OCI-LY1 (cell line): ENCODE data around the gene STYK1.
A peak's percentile ranks its signal among the peaks of the same experiment; 100 is the strongest.

Source experiments
- H2AFZ ChIP-seq: fragments of 200-600 bp; sonication (generic), shearing (Covaris generic); 2 replicates; pipeline ENCODE4 v1.6.0; 2014; ENCODE audit warnings: antibody characterized with exemption, mild to moderate bottlenecking, low read length
- H3F3A ChIP-seq: fragments of 200-600 bp; sonication (generic), shearing (Covaris generic); 2 replicates; pipeline ENCODE4 v1.6.0; 2014; ENCODE audit warnings: mild to moderate bottlenecking, antibody characterized with exemption, low read length, moderate library complexity; ENCODE audit not compliant: insufficient read depth
- H3K27ac ChIP-seq: fragments of 200-600 bp; sonication (generic); 2 replicates; pipeline ENCODE4 v1.5.1; 2014; ENCODE audit warnings: low read length, mixed run types, mild to moderate bottlenecking, low read depth; ENCODE audit not compliant: poor library complexity, severe bottlenecking
- H3K27me3 ChIP-seq: fragments of 200-600 bp; sonication (generic); 2 replicates; pipeline ENCODE4 v1.6.0; 2014; ENCODE audit warnings: antibody characterized with exemption, mild to moderate bottlenecking, low read length, moderate library complexity; ENCODE audit not compliant: insufficient read depth
- H3K36me3 ChIP-seq: fragments of 200-600 bp; sonication (generic); 2 replicates; pipeline ENCODE4 v1.6.1; 2014; ENCODE audit warnings: mild to moderate bottlenecking, antibody characterized with exemption, low read length, moderate library complexity, mixed read lengths; ENCODE audit not compliant: insufficient read depth
- H3K4me1 ChIP-seq: fragments of 200-600 bp; sonication (generic); 2 replicates; pipeline ENCODE4 v1.5.1; 2014; ENCODE audit warnings: mild to moderate bottlenecking, low read length, moderate library complexity; ENCODE audit not compliant: insufficient read depth, severe bottlenecking
- H3K4me2 ChIP-seq: fragments of 200-600 bp; sonication (generic), shearing (Covaris generic); 2 replicates; pipeline ENCODE4 v1.6.1; 2014; ENCODE audit warnings: low read length
- H3K4me3 ChIP-seq: fragments of 200-600 bp; sonication (generic); 2 replicates; pipeline ENCODE4 v1.5.1; 2014; ENCODE audit warnings: low read length, low read depth, mild to moderate bottlenecking, mixed read lengths; ENCODE audit not compliant: poor library complexity, severe bottlenecking
- H3K79me2 ChIP-seq: fragments of 200-600 bp; shearing (Covaris generic); 2 replicates; pipeline ENCODE4 v1.6.1; 2016; ENCODE audit warnings: mixed run types, low read length, mixed read lengths; ENCODE audit not compliant: insufficient read depth
- H3K9ac ChIP-seq: fragments of 200-600 bp; sonication (generic), shearing (Covaris generic); 2 replicates; pipeline ENCODE4 v1.6.1; 2014; ENCODE audit warnings: mild to moderate bottlenecking, low read length, mixed read lengths
- H3K9me2 ChIP-seq: fragments of 200-600 bp; sonication (generic), shearing (Covaris generic); 2 replicates; pipeline ENCODE4 v1.6.1; 2014; ENCODE audit warnings: low read depth, mild to moderate bottlenecking, low read length, mixed read lengths
- H3K9me3 ChIP-seq: fragments of 200-600 bp; shearing (Covaris generic); 2 replicates; pipeline ENCODE4 v1.6.1; 2014; ENCODE audit warnings: low read length, mixed read lengths
- H4K20me1 ChIP-seq: fragments of 200-600 bp; sonication (generic), shearing (Covaris generic); 2 replicates; pipeline ENCODE4 v1.6.0; 2016; ENCODE audit warnings: mild to moderate bottlenecking, low read length; ENCODE audit not compliant: insufficient read depth
- EZH2 ChIP-seq: fragments of 200-600 bp; sonication (generic), shearing (Covaris generic); IDR thresholded peaks from 2 replicates; pipeline ENCODE4 v1.8.0; 2017; ENCODE audit warnings: borderline replicate concordance, mixed run types, mild to moderate bottlenecking, antibody characterized with exemption, low read length, moderate library complexity, mixed read lengths
- TF ChIP-seq, protein P1 (sequence below): fragments of 200-600 bp; sonication (generic), shearing (Covaris generic); IDR thresholded peaks from 2 replicates; pipeline ENCODE4 v1.5.1; 2017; ENCODE audit warnings: mild to moderate bottlenecking, antibody characterized with exemption, low read length, moderate library complexity, mixed read lengths

STYK1 gene, protein sequence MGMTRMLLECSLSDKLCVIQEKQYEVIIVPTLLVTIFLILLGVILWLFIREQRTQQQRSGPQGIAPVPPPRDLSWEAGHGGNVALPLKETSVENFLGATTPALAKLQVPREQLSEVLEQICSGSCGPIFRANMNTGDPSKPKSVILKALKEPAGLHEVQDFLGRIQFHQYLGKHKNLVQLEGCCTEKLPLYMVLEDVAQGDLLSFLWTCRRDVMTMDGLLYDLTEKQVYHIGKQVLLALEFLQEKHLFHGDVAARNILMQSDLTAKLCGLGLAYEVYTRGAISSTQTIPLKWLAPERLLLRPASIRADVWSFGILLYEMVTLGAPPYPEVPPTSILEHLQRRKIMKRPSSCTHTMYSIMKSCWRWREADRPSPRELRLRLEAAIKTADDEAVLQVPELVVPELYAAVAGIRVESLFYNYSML

DNA sequence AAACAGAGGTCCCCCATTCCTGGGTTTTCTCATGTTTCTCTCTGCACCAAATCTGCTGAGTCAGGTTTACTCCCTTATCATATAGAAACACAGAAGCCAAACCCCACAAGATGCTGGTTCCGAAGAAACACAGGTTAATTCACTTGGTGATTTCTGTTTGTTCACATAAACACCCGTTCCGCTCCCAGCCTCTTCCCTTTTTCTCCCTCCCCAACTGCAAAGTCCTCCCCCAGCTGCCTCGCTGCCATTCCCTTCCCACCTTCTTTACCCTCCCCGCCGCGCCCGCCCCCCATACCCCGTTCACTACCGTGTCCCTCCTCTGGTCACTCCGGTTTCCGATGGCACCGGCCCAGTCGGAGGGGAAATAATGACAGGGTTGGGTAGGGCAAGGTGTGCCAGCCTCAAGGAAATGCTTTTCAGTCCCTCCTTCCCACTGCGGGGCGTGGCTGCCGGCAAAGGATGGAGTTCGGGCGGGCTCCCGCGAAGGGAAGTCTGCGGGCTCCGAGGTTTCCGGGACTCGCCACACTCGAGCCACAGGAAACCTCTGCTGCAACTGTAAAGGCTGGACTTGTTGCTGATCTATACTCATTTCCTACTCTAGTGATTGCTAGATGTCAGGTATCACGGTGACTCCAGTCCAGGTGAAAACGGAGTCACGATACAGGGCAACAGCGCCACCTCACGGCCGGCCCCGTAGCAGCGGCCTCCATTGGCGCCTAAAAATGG is at the start of gene STYK1:
Gene STYK1 (minus strand): TSS at position 394 of the 726 bp plus-strand sequence. CDS start 39,434 bp downstream, outside the sequence.
- Histone ChIP-seq H3K27me3 (no peaks in the 10 kb centered on the region), H3K9ac (peak within 1 kb of the TSS; percentile 35), H4K20me1 (no peaks in the 10 kb centered on the region), H3K27ac (peak within 1 kb of the TSS; percentile 51), H3F3A (no peaks in the 10 kb centered on the region), H3K9me3 (no peaks in the 10 kb centered on the region), H3K36me3 (no peaks in the 10 kb centered on the region), H2AFZ (no peak within 1 kb of the TSS), H3K9me2 (no peaks in the 10 kb centered on the region), H3K4me1 (peaks cover 30% of the 10 kb centered on the region), H3K79me2 (no peaks in the 10 kb centered on the region), H3K4me2 (peak within 1 kb of the TSS; percentile 58), H3K4me3 (peak within 1 kb of the TSS; percentile 59)
- no peak for TF ChIP-seq EZH2
- TF ChIP-seq, protein P1, sequence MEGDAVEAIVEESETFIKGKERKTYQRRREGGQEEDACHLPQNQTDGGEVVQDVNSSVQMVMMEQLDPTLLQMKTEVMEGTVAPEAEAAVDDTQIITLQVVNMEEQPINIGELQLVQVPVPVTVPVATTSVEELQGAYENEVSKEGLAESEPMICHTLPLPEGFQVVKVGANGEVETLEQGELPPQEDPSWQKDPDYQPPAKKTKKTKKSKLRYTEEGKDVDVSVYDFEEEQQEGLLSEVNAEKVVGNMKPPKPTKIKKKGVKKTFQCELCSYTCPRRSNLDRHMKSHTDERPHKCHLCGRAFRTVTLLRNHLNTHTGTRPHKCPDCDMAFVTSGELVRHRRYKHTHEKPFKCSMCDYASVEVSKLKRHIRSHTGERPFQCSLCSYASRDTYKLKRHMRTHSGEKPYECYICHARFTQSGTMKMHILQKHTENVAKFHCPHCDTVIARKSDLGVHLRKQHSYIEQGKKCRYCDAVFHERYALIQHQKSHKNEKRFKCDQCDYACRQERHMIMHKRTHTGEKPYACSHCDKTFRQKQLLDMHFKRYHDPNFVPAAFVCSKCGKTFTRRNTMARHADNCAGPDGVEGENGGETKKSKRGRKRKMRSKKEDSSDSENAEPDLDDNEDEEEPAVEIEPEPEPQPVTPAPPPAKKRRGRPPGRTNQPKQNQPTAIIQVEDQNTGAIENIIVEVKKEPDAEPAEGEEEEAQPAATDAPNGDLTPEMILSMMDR: peak; percentile 85

DNA sequence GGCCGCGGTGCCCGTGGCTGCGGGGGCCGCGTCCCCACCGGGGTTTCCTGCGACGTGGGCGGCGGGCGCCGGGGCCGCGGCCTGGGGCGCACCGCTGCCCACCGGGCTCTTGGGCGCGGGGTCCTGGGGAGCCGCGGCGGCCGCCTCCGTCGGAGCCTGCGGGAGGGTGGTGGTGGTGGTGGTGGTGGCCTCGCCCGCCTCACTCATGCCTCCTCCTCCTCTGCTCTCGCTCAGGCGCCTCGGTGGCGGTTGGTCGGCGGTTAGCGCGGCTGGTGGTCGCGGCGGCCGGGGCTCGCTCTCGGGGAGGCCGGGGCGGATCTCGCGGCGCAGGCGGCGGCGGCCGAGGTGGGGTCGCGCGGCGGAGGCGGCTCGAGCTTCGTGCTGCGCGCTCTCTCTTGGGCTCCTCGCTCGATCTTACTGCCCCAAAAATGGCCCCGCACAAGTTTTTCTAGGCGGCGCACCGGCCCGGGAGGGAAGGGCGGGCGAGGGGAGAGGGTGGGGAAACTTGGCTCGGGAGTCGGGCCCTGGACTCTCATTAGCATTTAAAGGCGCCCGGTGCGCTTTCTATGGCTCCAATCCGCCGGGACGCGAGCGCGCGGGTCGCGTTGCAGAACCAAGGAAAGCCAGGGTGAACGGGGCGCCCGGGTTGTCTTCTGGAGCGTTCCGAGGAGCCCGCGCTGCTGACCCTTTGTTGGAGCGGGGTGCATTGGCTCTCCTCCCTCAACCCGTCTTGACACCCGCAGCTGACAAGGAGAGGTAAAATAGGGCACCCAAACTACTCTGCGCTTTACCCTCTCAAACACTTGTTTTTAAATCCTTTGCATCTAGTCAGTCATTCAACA is 49.3 kb upstream of the STYK1 start, which contains the start of gene YBX3:
Gene YBX3 (minus strand): TSS at position 419 of the 842 bp plus-strand sequence. CDS start 212 bp downstream, at position 207.
- no peak within 1 kb of the TSS; the same call in 1 of the 2 replicates for H2AFZ ChIP-seq

More for the DNA sequence above, 49.3 kb upstream of the STYK1 start, which contains the start of gene YBX3:
- H3K27me3 ChIP-seq: no peaks in the 10 kb centered on the region
- TF ChIP-seq EZH2: no peak
- TF ChIP-seq, protein P1: no peak
- H3K79me2 ChIP-seq: peaks cover 5% of the 10 kb centered on the region; the same call in 1 of the 2 replicates
- H3K9me3 ChIP-seq: no peaks in the 10 kb centered on the region
- peak within 1 kb of the TSS; percentile 64 for H3K9ac ChIP-seq
- H3K4me3 ChIP-seq: peak within 1 kb of the TSS; percentile 72
- no peaks in the 10 kb centered on the region for H4K20me1 ChIP-seq
- peak within 1 kb of the TSS; percentile 51 for H3K27ac ChIP-seq
- no peaks in the 10 kb centered on the region for H3K36me3 ChIP-seq
- H3K9me2 ChIP-seq: no peaks in the 10 kb centered on the region
- peak within 1 kb of the TSS; percentile 81 for H3K4me2 ChIP-seq
- peaks cover 22% of the 10 kb centered on the region for H3K4me1 ChIP-seq
- H3F3A ChIP-seq: no peaks in the 10 kb centered on the region
